ENCODE data around the gene SERPINE2.

SERPINE2 gene

GRCh38 chr2:224039080-224039769 is at the start of gene SERPINE2:
Gene SERPINE2 (minus strand): TSS chr2:224039286. CDS start chr2:224001900, 37,386 bp downstream.
- no peak for TF ChIP-seq CTCF (IDR thresholded peaks at IDR 0.05; ENCODE audit: insufficient read depth, low read depth, low read length, missing control alignments)
- peak; percentile 36 for DNase-seq (ENCODE audit: low read depth)
- H3K4me3 ChIP-seq (ENCODE audit: low read depth, low read length), result peak within 1 kb of the TSS; percentile 16

- no peak overlapping the region for H3K4me3 ChIP-seq (ENCODE audit: low read depth, low read length)
- DNase-seq (ENCODE audit: low read depth), result no peak
- TF ChIP-seq CTCF (IDR thresholded peaks at IDR 0.05; ENCODE audit: insufficient read depth, low read depth, low read length, missing control alignments), result no peak
These were observed 47.3 kb upstream of the SERPINE2 start for GRCh38 chr2:224086226-224086914.

- DNase-seq (ENCODE audit: low read depth), result no peak
- no peak for TF ChIP-seq CTCF (IDR thresholded peaks at IDR 0.05; ENCODE audit: insufficient read depth, low read depth, low read length, missing control alignments)
- no peak overlapping the region for H3K4me3 ChIP-seq (ENCODE audit: low read depth, low read length)
These were observed 46.7 kb upstream of the SERPINE2 start for GRCh38 chr2:224085811-224086210.

- H3K4me3 ChIP-seq (ENCODE audit: low read depth, low read length), result no peak overlapping the region
- TF ChIP-seq CTCF (IDR thresholded peaks at IDR 0.05; ENCODE audit: insufficient read depth, low read depth, low read length, missing control alignments), result no peak
- DNase-seq (ENCODE audit: low read depth), result no peak
These were observed 46.2 kb upstream of the SERPINE2 start for GRCh38 chr2:224085246-224085645.

GRCh38 chr2:224084266-224084892 is 45.3 kb upstream of the SERPINE2 start:
- no peak for DNase-seq (ENCODE audit: low read depth)
- no peak for TF ChIP-seq CTCF (IDR thresholded peaks at IDR 0.05; ENCODE audit: insufficient read depth, low read depth, low read length, missing control alignments)

GRCh38 chr2:224083638-224084037 is 44.6 kb upstream of the SERPINE2 start:
- no peak for TF ChIP-seq CTCF (IDR thresholded peaks at IDR 0.05; ENCODE audit: insufficient read depth, low read depth, low read length, missing control alignments)
- H3K4me3 ChIP-seq (ENCODE audit: low read depth, low read length), result no peak overlapping the region
- no peak for DNase-seq (ENCODE audit: low read depth)

More at GRCh38 chr2:224084266-224084892, 45.3 kb upstream of the SERPINE2 start:
- no peak overlapping the region for H3K4me3 ChIP-seq (ENCODE audit: low read depth, low read length)

Measured in GM12865 (cell line).